Right atrium auricular region (tissue), 2 donors: Measurements from ENCODE around the gene CLEC4M. TPM values are rescaled to one million over a fixed set of nuclear protein-coding genes. Genes with fewer than 3 reads are reported as not detected.
"Not testable (repeated sequence)": the region's sequence is repeated elsewhere in the genome, so short reads cannot be mapped to it uniquely, and the experiment has no call there.

Source experiments
- DNase-seq: peaks from one replicate; pipeline ENCODE4 v3.0.0-alpha.2; 2019; ENCODE audit warnings: low spot score
- H3K27ac ChIP-seq, 2 donors: fragments of 200-600 bp; sonication (generic); 1 replicate in 1 of 2; 2 replicates in 1 of 2; pipeline ENCODE4 v1.5.1; 2016 to 2019
- H3K27me3 ChIP-seq, 2 donors: fragments of 200-600 bp; sonication (generic); one replicate each; pipeline versions ENCODE4 v1.5.1 to v1.6.0; 2017 to 2019
- H3K36me3 ChIP-seq: fragments of 200-600 bp; sonication (generic); one replicate; pipeline ENCODE4 v1.5.1; 2016
- H3K4me1 ChIP-seq, 2 donors: fragments of 200-600 bp; sonication (generic); one replicate each; pipeline versions ENCODE4 v1.5.1 to v1.6.0; 2017 to 2019
- H3K4me3 ChIP-seq, 2 donors: fragments of 200-600 bp; sonication (generic); 1 replicate in 1 of 2; 2 replicates in 1 of 2; pipeline ENCODE4 v1.5.1; 2017 to 2019; ENCODE audit warnings: mild to moderate bottlenecking in 1 of 2, moderate library complexity in 1 of 2
- H3K9me3 ChIP-seq, 2 donors: fragments of 200-600 bp; sonication (generic); one replicate each; pipeline ENCODE4 v1.5.1; 2019
- total RNA-seq, 2 donors: library from RNA; depleted of rRNA; stranded (reverse); fragments of >200 nt; gene quantifications; one replicate each; pipeline ENCODE4 v1.1.0, GENCODE V29; 2016
- TF ChIP-seq, protein P1 (sequence below), 2 donors: fragments of 200-600 bp; sonication (generic); IDR thresholded peaks; one replicate each; pipeline ENCODE4 v1.5.1; 2019; ENCODE audit warnings: antibody characterized with exemption in 2 of 2

CLEC4M gene
- total RNA-seq, 2 donors from 2014 or later, result not detected

DNA sequence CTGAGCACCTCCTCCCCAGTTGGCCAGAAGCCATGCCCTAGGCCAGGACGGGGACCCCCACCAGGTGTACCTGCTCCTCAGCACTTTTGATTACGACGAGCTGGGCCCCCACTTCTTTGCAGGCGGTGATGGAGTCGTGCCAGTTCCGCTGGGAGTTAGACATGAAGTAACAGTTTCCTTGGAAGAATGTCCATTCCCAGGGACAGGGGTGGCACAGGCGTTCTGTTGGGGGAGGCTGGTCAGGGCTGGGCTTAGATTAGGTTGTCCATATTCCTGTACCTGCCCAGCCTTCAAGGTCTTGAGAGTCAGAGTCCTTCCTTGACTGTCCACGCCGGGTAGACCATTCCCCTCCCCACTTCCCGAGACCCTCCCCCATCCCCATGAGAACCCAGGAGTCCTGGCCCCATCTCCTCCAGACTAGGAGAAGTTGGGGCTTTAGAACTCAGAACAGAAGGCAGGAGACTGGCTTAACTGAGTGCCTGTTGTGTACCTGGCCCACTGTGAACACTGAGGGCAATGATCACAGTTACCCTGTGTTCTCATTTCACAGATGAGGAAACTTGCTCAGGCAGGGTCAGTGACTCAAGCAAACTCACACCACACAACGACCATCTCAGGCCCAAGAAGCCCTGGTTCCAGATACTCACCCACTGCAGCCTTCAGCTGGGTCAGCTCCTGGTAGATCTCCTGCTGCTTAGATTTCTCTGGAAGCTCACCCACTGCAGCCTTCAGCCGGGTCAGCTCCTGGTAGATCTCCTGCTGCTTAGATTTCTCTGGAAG, 18.0 kb upstream of the CLEC4M start:
- H3K27ac ChIP-seq, result no peak overlapping the region
- TF ChIP-seq, protein P1, sequence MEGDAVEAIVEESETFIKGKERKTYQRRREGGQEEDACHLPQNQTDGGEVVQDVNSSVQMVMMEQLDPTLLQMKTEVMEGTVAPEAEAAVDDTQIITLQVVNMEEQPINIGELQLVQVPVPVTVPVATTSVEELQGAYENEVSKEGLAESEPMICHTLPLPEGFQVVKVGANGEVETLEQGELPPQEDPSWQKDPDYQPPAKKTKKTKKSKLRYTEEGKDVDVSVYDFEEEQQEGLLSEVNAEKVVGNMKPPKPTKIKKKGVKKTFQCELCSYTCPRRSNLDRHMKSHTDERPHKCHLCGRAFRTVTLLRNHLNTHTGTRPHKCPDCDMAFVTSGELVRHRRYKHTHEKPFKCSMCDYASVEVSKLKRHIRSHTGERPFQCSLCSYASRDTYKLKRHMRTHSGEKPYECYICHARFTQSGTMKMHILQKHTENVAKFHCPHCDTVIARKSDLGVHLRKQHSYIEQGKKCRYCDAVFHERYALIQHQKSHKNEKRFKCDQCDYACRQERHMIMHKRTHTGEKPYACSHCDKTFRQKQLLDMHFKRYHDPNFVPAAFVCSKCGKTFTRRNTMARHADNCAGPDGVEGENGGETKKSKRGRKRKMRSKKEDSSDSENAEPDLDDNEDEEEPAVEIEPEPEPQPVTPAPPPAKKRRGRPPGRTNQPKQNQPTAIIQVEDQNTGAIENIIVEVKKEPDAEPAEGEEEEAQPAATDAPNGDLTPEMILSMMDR (IDR thresholded peaks at IDR 0.05), result no peak
- no peaks in the 10 kb centered on the region for H3K9me3 ChIP-seq
- H3K27me3 ChIP-seq, result no peaks in the 10 kb centered on the region
- no peaks in the 10 kb centered on the region for H3K36me3 ChIP-seq
- H3K4me3 ChIP-seq, result no peak overlapping the region
- no peaks in the 10 kb centered on the region for H3K4me1 ChIP-seq
- no peak for DNase-seq

DNA sequence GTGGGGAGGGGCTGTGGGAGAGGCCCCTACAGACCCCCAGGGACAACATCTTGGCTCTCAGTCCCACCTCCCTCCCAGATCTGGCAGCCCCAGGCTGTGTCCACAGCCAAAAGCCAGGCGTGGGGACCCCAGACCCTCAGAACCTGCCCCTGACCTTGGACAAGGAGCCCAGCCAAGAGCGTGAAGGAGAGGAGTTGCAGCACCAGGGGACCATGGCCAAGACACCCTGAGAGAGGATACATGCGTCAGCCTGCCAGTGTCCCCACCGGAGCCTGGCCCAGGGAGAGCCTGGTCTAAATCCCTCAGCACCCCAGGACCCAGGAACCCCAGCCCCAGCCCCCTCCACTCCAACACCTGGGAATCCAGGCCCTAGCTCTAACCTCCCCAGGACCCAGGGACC, 16.7 kb upstream of the CLEC4M start:
- not testable (repeated sequence) for H3K4me1 ChIP-seq, H3K9me3 ChIP-seq, H3K4me3 ChIP-seq, H3K27ac ChIP-seq, H3K27me3 ChIP-seq, DNase-seq, H3K36me3 ChIP-seq

DNA sequence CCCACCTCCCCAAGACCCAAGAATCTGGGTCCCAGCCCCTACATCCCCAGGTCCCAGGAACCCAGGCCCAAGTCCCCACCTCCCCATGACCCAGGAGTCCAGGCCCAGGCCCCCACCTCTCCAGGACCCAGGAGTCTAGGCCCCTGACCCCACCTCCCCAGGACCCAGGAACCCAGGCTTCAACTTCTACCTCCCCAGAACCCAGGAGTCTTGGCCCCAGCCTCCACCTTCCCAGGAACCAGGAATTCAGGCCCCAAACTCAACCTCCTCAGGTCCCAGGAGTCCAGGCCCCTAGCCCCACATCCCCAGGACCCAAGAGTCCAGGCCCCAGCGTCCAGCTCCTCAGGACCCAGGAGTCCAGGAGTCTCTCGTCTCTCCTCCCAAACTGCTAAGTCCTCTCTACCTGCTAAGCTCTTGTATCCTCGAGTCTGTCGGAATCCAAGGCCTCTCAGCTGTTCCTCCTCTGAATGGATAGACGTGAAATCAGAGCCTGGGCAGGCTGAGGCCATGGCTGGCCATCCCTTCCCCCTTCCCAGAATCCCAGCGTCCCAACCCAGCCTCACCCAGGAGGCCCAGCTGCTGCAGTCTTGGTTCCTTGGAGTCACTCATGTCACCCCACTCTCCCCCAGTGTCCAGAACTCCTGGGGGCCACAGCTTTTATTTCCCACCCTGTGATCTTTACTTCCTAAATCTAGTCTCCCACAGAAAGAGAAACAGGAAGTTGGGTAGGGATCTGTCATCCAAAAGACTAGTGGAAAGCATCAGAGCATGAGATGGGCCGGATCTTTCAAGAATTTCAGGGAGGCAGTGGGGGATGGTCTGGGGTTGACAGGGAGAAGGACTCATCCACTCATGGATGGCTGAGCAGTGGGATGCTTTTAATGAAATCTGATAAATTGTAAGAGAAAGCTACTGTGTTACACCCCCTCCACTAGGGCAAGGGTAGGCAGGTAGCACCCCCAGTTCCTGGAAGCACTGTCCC, 15.8 kb upstream of the CLEC4M start, which contains the start of gene CD209:
Gene CD209, minus strand, starts transcription at position 632 of the 982 bp plus-strand sequence. Its CDS starts 23 bp downstream, at position 609.
- H3K4me3 ChIP-seq, result no peak within 1 kb of the TSS
- TF ChIP-seq, protein P1 (IDR thresholded peaks at IDR 0.05), result no peak
- H3K4me1 ChIP-seq, result no peaks in the 10 kb centered on the region
- DNase-seq, result no peak
- H3K9me3 ChIP-seq, result no peaks in the 10 kb centered on the region
- no peaks in the 10 kb centered on the region for H3K27me3 ChIP-seq
- H3K36me3 ChIP-seq, result no peaks in the 10 kb centered on the region
- no peak within 1 kb of the TSS for H3K27ac ChIP-seq

DNA sequence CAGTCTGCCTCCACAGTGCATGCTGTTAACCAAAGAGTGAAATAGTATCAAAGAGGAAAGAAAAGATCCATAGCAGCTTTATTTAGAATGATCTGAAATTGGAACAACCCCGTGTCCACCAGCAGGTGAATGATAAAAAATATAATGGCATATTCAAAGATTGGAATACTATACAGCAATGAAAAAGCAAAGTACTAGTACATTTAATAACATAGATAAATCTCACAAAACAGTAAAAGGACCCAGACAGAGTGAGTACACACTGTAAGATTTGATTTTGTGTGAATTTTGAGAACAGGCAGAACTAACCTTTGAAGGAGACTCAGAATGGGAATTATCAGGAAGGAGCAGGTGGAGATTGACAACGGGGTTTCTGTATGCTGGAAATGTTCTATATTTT, 14.9 kb upstream of the CLEC4M start:
- Histone ChIP-seq H3K27me3 (no peaks in the 10 kb centered on the region), H3K36me3 (no peaks in the 10 kb centered on the region), H3K4me1 (no peaks in the 10 kb centered on the region), H3K27ac (no peak overlapping the region), H3K4me3 (no peak overlapping the region), H3K9me3 (no peaks in the 10 kb centered on the region)
- TF ChIP-seq, protein P1 (IDR thresholded peaks at IDR 0.05), result no peak
- DNase-seq, result no peak

DNA sequence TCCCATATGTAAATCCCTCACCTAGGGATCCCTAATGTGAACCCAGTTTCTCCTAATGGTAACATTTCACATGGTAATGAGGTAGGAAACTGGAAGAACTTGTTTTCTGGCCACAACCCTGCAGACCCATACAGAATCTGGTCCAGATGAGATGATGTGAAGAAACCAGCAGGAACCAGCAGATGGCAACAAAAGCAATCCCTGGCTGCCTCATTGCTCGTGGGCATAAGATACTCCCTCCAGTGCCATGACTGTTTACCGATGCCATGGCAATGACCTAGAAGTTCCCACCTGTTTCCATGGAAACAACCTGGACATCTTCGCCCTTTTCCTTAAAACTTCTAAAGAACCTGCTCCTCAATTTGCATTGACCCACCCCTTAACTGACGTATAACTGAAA, 14.3 kb upstream of the CLEC4M start:
- H3K9me3 ChIP-seq, result no peaks in the 10 kb centered on the region
- no peak overlapping the region for H3K27ac ChIP-seq
- DNase-seq, result no peak
- TF ChIP-seq, protein P1 (IDR thresholded peaks at IDR 0.05), result no peak
- H3K4me3 ChIP-seq, result no peak overlapping the region
- H3K36me3 ChIP-seq, result no peaks in the 10 kb centered on the region
- no peaks in the 10 kb centered on the region for H3K27me3 ChIP-seq
- no peaks in the 10 kb centered on the region for H3K4me1 ChIP-seq
